A673 (cell line): ENCODE results near the gene PLK2. TPM values are rescaled to one million over a fixed set of nuclear protein-coding genes. Genes with fewer than 3 reads are reported as not detected.

Experiments
- BruUV-seq: library from RNA; stranded (reverse); fragments of 400-500 nt; replicated peaks from 2 replicates; lab custom pipeline; 2021; lab: Mats Ljungman, UMichigan
- CTCF ChIA-PET: fragments of 300-600 bp; sonication (Branson Sonifier 250); formaldehyde crosslinking; loops from one replicate; lab custom pipeline; 2022; ENCODE audit warnings: antibody characterized with exemption; lab: Charles Lee
- POLR2A ChIA-PET: fragments of 300-600 bp; sonication (Branson Sonifier 250); formaldehyde crosslinking; loops from one replicate; lab custom pipeline; 2022; ENCODE audit warnings: antibody characterized with exemption; ENCODE audit not compliant: low non-redundant PET; lab: Charles Lee
- DNase-seq: peaks from one replicate; pipeline ENCODE4 v3.0.0-alpha.2; 2015; ENCODE audit warnings: low spot score
- H3K27ac ChIP-seq: fragments of 200-600 bp; sonication (generic); 2 replicates; pipeline ENCODE4 v1.5.1; 2016; ENCODE audit warnings: mixed run types, low read depth, mild to moderate bottlenecking, mixed read lengths, antibody characterized with exemption, low read length; ENCODE audit not compliant: poor library complexity, severe bottlenecking
- H3K27me3 ChIP-seq: fragments of 200-600 bp; sonication (generic); replicated peaks from 2 replicates; pipeline ENCODE4 v1.6.1; 2017; ENCODE audit warnings: mixed run types, low read depth, mild to moderate bottlenecking, mixed read lengths, antibody characterized with exemption, low read length; ENCODE audit not compliant: insufficient read depth, poor library complexity
- H3K36me3 ChIP-seq: fragments of 200-600 bp; sonication (generic); 2 replicates; pipeline ENCODE4 v1.6.1; 2016; ENCODE audit warnings: mixed run types, mild to moderate bottlenecking, mixed read lengths, antibody characterized with exemption, low read length; ENCODE audit not compliant: insufficient read depth, poor library complexity, severe bottlenecking
- H3K4me1 ChIP-seq: fragments of 200-600 bp; sonication (generic); 2 replicates; pipeline ENCODE4 v1.6.1; 2017; ENCODE audit warnings: mixed run types, mild to moderate bottlenecking, mixed read lengths, antibody characterized with exemption, low read length; ENCODE audit not compliant: insufficient read depth, poor library complexity, severe bottlenecking
- H3K4me3 ChIP-seq: fragments of 200-600 bp; sonication (generic); 2 replicates; pipeline ENCODE4 v1.5.1; 2016; ENCODE audit warnings: low read depth, mixed run types, mild to moderate bottlenecking, mixed read lengths, low read length; ENCODE audit not compliant: poor library complexity, severe bottlenecking
- H3K9me3 ChIP-seq: fragments of 200-600 bp; sonication (generic); 2 replicates; pipeline ENCODE4 v1.6.1; 2016; ENCODE audit warnings: mixed run types, low read depth, mild to moderate bottlenecking, mixed read lengths, antibody characterized with exemption, low read length; ENCODE audit not compliant: poor library complexity, severe bottlenecking
- CTCF ChIP-seq: fragments of 300-800, 200-600 bp; sonication (generic); conservative IDR thresholded peaks from 2 replicates; pipeline ENCODE4 v1.5.1; 2017; ENCODE audit warnings: low read depth, mild to moderate bottlenecking, antibody characterized with exemption, low read length, moderate library complexity, mixed read lengths
- EZH2 ChIP-seq: fragments of 200-600 bp; sonication (generic); IDR thresholded peaks from 2 replicates; pipeline ENCODE4 v1.6.1; 2017; ENCODE audit warnings: borderline replicate concordance, low read depth, mild to moderate bottlenecking, mixed read lengths, antibody characterized with exemption, low read length; ENCODE audit not compliant: poor library complexity, severe bottlenecking
- intact Hi-C: fragments of 100-400 bp; cut with micrococcal nuclease; formaldehyde crosslinking; loops from one replicate; pipeline ENCODE4 v1.10.0; 2022; ENCODE audit not compliant: unreplicated experiment
- total RNA-seq: library from RNA; stranded (reverse); gene quantifications from 2 replicates; pipeline ENCODE4 v1.2.3, GENCODE V29; 2021

PLK2 gene
- total RNA-seq, 1 experiment from 2014 or later, result 4.2 TPM

GRCh38 chr5:58454025-58454424 lies 5.9 kb downstream of the PLK2 start:
- Histone ChIP-seq H3K27ac (no peak overlapping the region), H3K4me1 (no peaks in the 10 kb centered on the region), H3K9me3 (no peaks in the 10 kb centered on the region), H3K36me3 (no peaks in the 10 kb centered on the region), H3K4me3 (no peak overlapping the region), H3K27me3 (peaks cover 15% of the 10 kb centered on the region)
- POLR2A ChIA-PET, result no interaction called here
- no peak for DNase-seq
- BruUV-seq, result no TSS peak
- CTCF ChIA-PET, result no interaction called here
- TF ChIP-seq EZH2 (no peak), CTCF (no peak)
- intact Hi-C loops, result no loop called here

GRCh38 chr5:58453306-58453705 lies 6.6 kb downstream of the PLK2 start:
- POLR2A ChIA-PET, result no interaction called here
- TF ChIP-seq EZH2, result no peak
- TF ChIP-seq CTCF, result no peak
- Histone ChIP-seq H3K4me1 (no peaks in the 10 kb centered on the region), H3K9me3 (no peaks in the 10 kb centered on the region), H3K36me3 (no peaks in the 10 kb centered on the region), H3K4me3 (no peak overlapping the region), H3K27me3 (peaks cover 8% of the 10 kb centered on the region), H3K27ac (no peak overlapping the region)
- no peak for DNase-seq
- CTCF ChIA-PET, result interaction anchor here (0.6 kb wide), 1 partner anchor 685 kb away, joined by 3 read pairs; no protein-coding TSS in a partner anchor
- intact Hi-C loops, result no loop called here
- no TSS peak for BruUV-seq

GRCh38 chr5:58452566-58453258 lies 7.2 kb downstream of the PLK2 start:
- intact Hi-C loops, result no loop called here
- no peak for DNase-seq
- no peak overlapping the region for H3K27ac ChIP-seq
- H3K27me3 ChIP-seq, result peaks cover 2% of the 10 kb centered on the region
- TF ChIP-seq EZH2 (no peak), CTCF (no peak)
- BruUV-seq, result no TSS peak
- ChIA-PET POLR2A (no interaction called here), CTCF (interaction anchor here (0.6 kb wide), 1 partner anchor 684 kb away, joined by 3 read pairs; no protein-coding TSS in a partner anchor)
- H3K9me3 ChIP-seq, result no peaks in the 10 kb centered on the region
- H3K36me3 ChIP-seq, result no peaks in the 10 kb centered on the region
- H3K4me1 ChIP-seq, result no peaks in the 10 kb centered on the region
- no peak overlapping the region for H3K4me3 ChIP-seq
